NT2/D1 (cell line): ENCODE measurements around the gene CEMIP2.

Experiments used
- SUZ12 ChIP-seq: IDR thresholded peaks from 2 replicates; pipeline ENCODE4 v1.6.1; 2011; ENCODE audit not compliant: insufficient read length, insufficient read depth; ENCODE audit errors: extremely low read depth
- YY1 ChIP-seq: IDR thresholded peaks from 2 replicates; pipeline ENCODE4 v1.6.1; 2011; ENCODE audit not compliant: insufficient read length, insufficient read depth

DNA sequence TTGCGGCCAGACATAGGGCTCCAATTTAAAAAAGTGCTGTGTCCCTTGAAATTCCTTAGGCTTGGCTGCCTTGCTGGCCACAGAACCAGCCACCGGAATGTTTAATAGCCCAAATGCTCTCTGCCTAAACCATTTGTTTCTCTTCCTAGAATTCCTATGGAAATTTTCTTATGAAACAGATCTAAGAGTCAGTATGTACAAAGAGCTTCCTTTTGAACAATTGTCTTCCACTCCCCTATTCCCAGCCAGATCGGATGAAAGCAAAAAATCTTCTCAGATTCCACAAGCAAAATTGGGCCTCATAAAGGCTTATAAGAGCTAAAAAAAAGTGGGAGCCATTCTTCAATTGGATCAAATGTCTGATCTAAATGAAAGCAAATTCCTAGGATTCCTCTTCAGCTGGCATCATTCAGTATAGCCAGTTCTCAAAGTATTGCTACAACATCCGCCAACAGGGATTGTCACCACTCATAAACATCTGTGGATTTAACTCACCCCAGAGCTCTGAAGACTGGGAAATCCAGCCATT lies 104.3 kb downstream of the CEMIP2 start:
- TF ChIP-seq YY1 (no peak), SUZ12 (no peak)
